HG03575 (cell line): ENCODE data around the gene TDRD9.
"Not testable (repeated sequence)": the region's sequence is repeated elsewhere in the genome, so short reads cannot be mapped to it uniquely, and the experiment has no call there.

ENCODE experiments used
- ATAC-seq: cut with Tn5 transposase; IDR thresholded peaks from one replicate; pipeline ENCODE4 v1.9.1; 2021; ENCODE audit not compliant: unreplicated experiment, insufficient number of reproducible peaks, low FRiP score; ENCODE audit errors: extremely low read depth

Gene TDRD9

GRCh38 chr14:103915616-103916015 is 12.6 kb upstream of the TDRD9 start:
- no peak for ATAC-seq

GRCh38 chr14:103916636-103917262 is 11.5 kb upstream of the TDRD9 start:
- ATAC-seq = no peak

GRCh38 chr14:103920981-103921854 is 7.0 kb upstream of the TDRD9 start:
- ATAC-seq = no peak

- ATAC-seq = not testable (repeated sequence)
These were observed 6.4 kb upstream of the TDRD9 start for GRCh38 chr14:103921855-103922200.

GRCh38 chr14:103923863-103924262 is 4.4 kb upstream of the TDRD9 start:
- ATAC-seq = no peak

GRCh38 chr14:103925316-103925715 is 2.9 kb upstream of the TDRD9 start:
- ATAC-seq = no peak

GRCh38 chr14:103927566-103927965 is 690 bp upstream of the TDRD9 start:
- no peak for ATAC-seq

GRCh38 chr14:103930051-103930604 is 1.9 kb downstream of the TDRD9 start:
- ATAC-seq = no peak

GRCh38 chr14:103931422-103931821 is 3.2 kb downstream of the TDRD9 start:
- ATAC-seq = no peak

- no peak for ATAC-seq
These were observed 4.7 kb downstream of the TDRD9 start for GRCh38 chr14:103932791-103933490.

GRCh38 chr14:103935102-103935501 is 6.8 kb downstream of the TDRD9 start:
- no peak for ATAC-seq

GRCh38 chr14:103941462-103941861 is 13.2 kb downstream of the TDRD9 start:
- no peak for ATAC-seq

- no peak for ATAC-seq
These were observed 13.9 kb downstream of the TDRD9 start, which contains the start of gene RD3L for GRCh38 chr14:103941973-103942736. Gene RD3L (minus strand): TSS chr14:103942529. CDS start chr14:103941695, 834 bp downstream.

- no peak for ATAC-seq
These were observed 15.4 kb downstream of the TDRD9 start for GRCh38 chr14:103943673-103944072.

- no peak for ATAC-seq
These were observed 18.7 kb downstream of the TDRD9 start for GRCh38 chr14:103946975-103947374.

- no peak for ATAC-seq
These were observed 20.2 kb downstream of the TDRD9 start for GRCh38 chr14:103948442-103948841.

GRCh38 chr14:103949131-103949790 is 21.0 kb downstream of the TDRD9 start:
- no peak for ATAC-seq

GRCh38 chr14:103960457-103961055 is 32.3 kb downstream of the TDRD9 start:
- no peak for ATAC-seq
